IMR-90 (cell line): ENCODE results near the gene CDH13. TPM values are rescaled to one million over a fixed set of nuclear protein-coding genes. Genes with fewer than 3 reads are reported as not detected.

Experiments
- ATAC-seq: fragments of 200-7000 bp; cut with Tn5 transposase; 2 replicates; pipeline ENCODE4 v1.9.1; 2020; ENCODE audit warnings: low read depth, mild to moderate bottlenecking, moderate library complexity
- BruUV-seq: library from RNA; stranded (reverse); fragments of 400-500 nt; replicated peaks from 2 replicates; lab custom pipeline; 2021; lab: Mats Ljungman, UMichigan
- CTCF ChIA-PET: fragments of 300-600 bp; formaldehyde crosslinking; extraction: SDS; loops from one replicate; lab custom pipeline; 2021; ENCODE audit warnings: antibody characterized with exemption; lab: Yijun Ruan, JAX
- POLR2A ChIA-PET: fragments of 300-600 bp; sonication (Branson Sonifier 250); formaldehyde crosslinking; loops from one replicate; lab custom pipeline; 2022; ENCODE audit warnings: antibody characterized with exemption; ENCODE audit not compliant: unreplicated experiment; lab: Charles Lee
- DNase-seq: peaks from one replicate; pipeline ENCODE4 v3.0.0; 2013
- H2AFZ ChIP-seq: replicated peaks from 2 replicates; pipeline ENCODE3; 2013; ENCODE audit warnings: low read length, mild to moderate bottlenecking; ENCODE audit not compliant: poor library complexity
- H2AK5ac ChIP-seq: 2 replicates; pipeline ENCODE4 v1.6.1; 2013; ENCODE audit warnings: low read depth, low read length, inconsistent platforms
- H2AK9ac ChIP-seq: replicated peaks from 2 replicates; pipeline ENCODE3; 2013; ENCODE audit warnings: mild to moderate bottlenecking, low read depth, low read length, moderate library complexity; ENCODE audit not compliant: poor library complexity
- H2BK120ac ChIP-seq: 2 replicates; pipeline ENCODE4 v1.6.1; 2013; ENCODE audit warnings: low read depth, low read length, inconsistent platforms
- H2BK15ac ChIP-seq: 3 replicates; pipeline ENCODE4 v1.6.1; 2013; ENCODE audit warnings: low read depth, low read length, inconsistent platforms
- H2BK20ac ChIP-seq: 2 replicates; pipeline ENCODE4 v1.6.1; 2013; ENCODE audit warnings: low read depth, mild to moderate bottlenecking, inconsistent platforms, low read length, moderate library complexity
- H2BK5ac ChIP-seq: 2 replicates; pipeline ENCODE4 v1.6.1; 2013; ENCODE audit warnings: mild to moderate bottlenecking, low read depth, low read length, inconsistent platforms; ENCODE audit not compliant: poor library complexity, severe bottlenecking
- H3K14ac ChIP-seq: replicated peaks from 2 replicates; pipeline ENCODE4 v1.6.1; 2013; ENCODE audit warnings: low read depth, low read length, inconsistent platforms
- H3K18ac ChIP-seq: 2 replicates; pipeline ENCODE4 v1.6.1; 2013; ENCODE audit warnings: low read depth, low read length, control low read depth
- H3K23ac ChIP-seq: 2 replicates; pipeline ENCODE4 v1.6.1; 2013; ENCODE audit warnings: low read depth, low read length, inconsistent platforms
- H3K27ac ChIP-seq: 2 replicates; pipeline ENCODE4 v1.5.1; 2013; ENCODE audit warnings: mild to moderate bottlenecking, control low read depth, low read length; ENCODE audit not compliant: insufficient read depth
- H3K27me3 ChIP-seq: 2 replicates; pipeline ENCODE4 v1.6.1; 2013; ENCODE audit warnings: low read length; ENCODE audit not compliant: control insufficient read depth, insufficient read depth
- H3K36me3 ChIP-seq: 2 replicates; pipeline ENCODE4 v1.6.1; 2013; ENCODE audit warnings: low read length, mixed read lengths; ENCODE audit not compliant: control insufficient read depth, insufficient read depth
- H3K4ac ChIP-seq: 2 replicates; pipeline ENCODE4 v1.6.1; 2013; ENCODE audit warnings: low read depth, low read length, inconsistent platforms
- H3K4me1 ChIP-seq: 2 replicates; pipeline ENCODE4 v1.6.1; 2013; ENCODE audit warnings: low read length, mixed read lengths; ENCODE audit not compliant: control insufficient read depth, insufficient read depth
- H3K4me2 ChIP-seq: 2 replicates; pipeline ENCODE4 v1.6.1; 2013; ENCODE audit warnings: low read depth, mild to moderate bottlenecking, control low read depth, low read length, moderate library complexity
- H3K4me3 ChIP-seq: 2 replicates; pipeline ENCODE4 v1.5.1; 2013; ENCODE audit warnings: low read depth, mild to moderate bottlenecking, control low read depth, low read length, moderate library complexity; ENCODE audit not compliant: insufficient read depth
- H3K56ac ChIP-seq: 2 replicates; pipeline ENCODE4 v1.6.1; 2013; ENCODE audit warnings: low read length, inconsistent platforms; ENCODE audit not compliant: insufficient read depth; ENCODE audit errors: extremely low read depth
- H3K79me1 ChIP-seq, 2 experiments: 2 replicates each; pipeline ENCODE4 v1.6.1; 2013; ENCODE audit warnings: low read length in 2 of 2, inconsistent platforms in 1 of 2, low read depth in 1 of 2
- H3K9ac ChIP-seq: 2 replicates; pipeline ENCODE4 v1.6.1; 2013; ENCODE audit warnings: low read depth, low read length, control low read depth
- H3K9me1 ChIP-seq: 2 replicates; pipeline ENCODE4 v1.6.1; 2013; ENCODE audit warnings: low read length, inconsistent platforms; ENCODE audit not compliant: insufficient read depth
- H3K9me3 ChIP-seq: 2 replicates; pipeline ENCODE4 v1.6.1; 2013; ENCODE audit warnings: low read length; ENCODE audit not compliant: control insufficient read depth, insufficient read depth
- H4K20me1 ChIP-seq: 2 replicates; pipeline ENCODE4 v1.6.1; 2013; ENCODE audit warnings: low read length, inconsistent platforms; ENCODE audit not compliant: insufficient read depth
- H4K5ac ChIP-seq: 2 replicates; pipeline ENCODE4 v1.6.1; 2013; ENCODE audit warnings: mild to moderate bottlenecking, low read depth, low read length, control low read depth
- H4K8ac ChIP-seq, 2 experiments: 2 replicates each; pipeline ENCODE4 v1.6.1; 2013; ENCODE audit warnings: low read depth in 2 of 2, low read length in 2 of 2, control low read depth in 1 of 2, inconsistent platforms in 1 of 2
- H4K91ac ChIP-seq: 2 replicates; pipeline ENCODE4 v1.6.1; 2013; ENCODE audit warnings: low read depth, low read length, inconsistent platforms; ENCODE audit not compliant: insufficient read depth
- BHLHE40 ChIP-seq: fragments of 150-350 bp; IDR thresholded peaks from 2 replicates; pipeline ENCODE4 v1.6.1; 2016; ENCODE audit warnings: mild to moderate bottlenecking, low read depth, low read length
- CEBPB ChIP-seq: IDR thresholded peaks from 2 replicates; pipeline ENCODE4 v1.6.1; 2012; ENCODE audit warnings: low read depth, low read length, improper control_type of control experiment
- CHD1 ChIP-seq: IDR thresholded peaks from 2 replicates; pipeline ENCODE4 v1.6.1; 2012; ENCODE audit warnings: low read depth, low read length, improper control_type of control experiment
- FOS ChIP-seq: fragments of 150-350 bp; IDR thresholded peaks from 2 replicates; pipeline ENCODE4 v1.6.1; 2016; ENCODE audit warnings: low read depth, low read length
- MAFK ChIP-seq: IDR thresholded peaks from 2 replicates; pipeline ENCODE4 v1.6.1; 2012; ENCODE audit warnings: low read depth, low read length, improper control_type of control experiment
- MAZ ChIP-seq: IDR thresholded peaks from 2 replicates; pipeline ENCODE4 v1.6.1; 2012; ENCODE audit warnings: low read depth, mild to moderate bottlenecking, low read length, improper control_type of control experiment, moderate library complexity, borderline replicate concordance
- MXI1 ChIP-seq: IDR thresholded peaks from 2 replicates; pipeline ENCODE4 v1.6.1; 2012; ENCODE audit warnings: low read depth, mild to moderate bottlenecking, low read length, moderate library complexity, borderline replicate concordance
- NFE2L2 ChIP-seq: fragments of 150-350 bp; IDR thresholded peaks from 2 replicates; pipeline ENCODE4 v1.6.1; 2016; ENCODE audit warnings: low read depth, mild to moderate bottlenecking, low read length
- POLR2A ChIP-seq: IDR thresholded peaks from 2 replicates; pipeline ENCODE4 v1.6.1; 2012; ENCODE audit warnings: mild to moderate bottlenecking, low read depth, low read length
- RAD21 ChIP-seq: IDR thresholded peaks from 2 replicates; pipeline ENCODE4 v1.6.1; 2012; ENCODE audit warnings: low read length, improper control_type of control experiment
- RCOR1 ChIP-seq: IDR thresholded peaks from 2 replicates; pipeline ENCODE4 v1.6.1; 2012; ENCODE audit warnings: mild to moderate bottlenecking, low read length, improper control_type of control experiment; ENCODE audit not compliant: insufficient replicate concordance
- RFX5 ChIP-seq: IDR thresholded peaks from 2 replicates; pipeline ENCODE4 v1.8.0; 2012; ENCODE audit warnings: low read depth, mild to moderate bottlenecking, low read length, moderate library complexity
- SMC3 ChIP-seq: fragments of 150-350 bp; IDR thresholded peaks from 2 replicates; pipeline ENCODE4 v1.6.1; 2016; ENCODE audit warnings: low read depth, mild to moderate bottlenecking, antibody characterized with exemption, low read length, moderate library complexity
- WGBS, 2 experiments: methylation state at CpG; one replicate each; pipeline versions ENCODE4 v1.1.5 to v1.1.7; 2013; ENCODE audit warnings: missing lambda C conversion rate in 2 of 2; ENCODE audit not compliant: insufficient read length in 1 of 2; ENCODE audit errors: extremely low coverage in 2 of 2; 5-methylcytosine and 5-hydroxymethylcytosine counted together
- dilution Hi-C: fragments of 300-500 bp; cut with HindIII; formaldehyde crosslinking; loops from one replicate; pipeline ENCODE4 v1.14.3; 2018; ENCODE audit warnings: low sequenced_read_pairs; ENCODE audit not compliant: unreplicated experiment
- in situ Hi-C: fragments of 300-500 bp; cut with MboI; formaldehyde crosslinking; loops from 3 replicates; pipeline ENCODE4 v1.14.3; 2019; ENCODE audit warnings: low sequenced_read_pairs, inconsistent platforms, mixed read lengths
- intact Hi-C: fragments of 100-400 bp; cut with micrococcal nuclease; formaldehyde crosslinking; loops from 2 replicates; pipeline ENCODE4 v1.10.0; 2022
- polyA plus RNA-seq, 3 experiments: library from polyadenylated mRNA; depleted of rRNA; stranded (reverse); fragments of >200 nt; gene quantifications; 2 replicates each; pipeline ENCODE4 v1.2.3, GENCODE V29; 2012; ENCODE audit warnings: low replicate concordance in 1 of 3
- total RNA-seq: library from RNA; depleted of rRNA; stranded (reverse); fragments of >200 nt; gene quantifications from 2 replicates; pipeline ENCODE4 v1.2.3, GENCODE V29; 2012
- TF ChIP-seq, protein P1 (sequence below): fragments of 150-350 bp; IDR thresholded peaks from 2 replicates; pipeline ENCODE4 v1.6.1; 2017; ENCODE audit warnings: mild to moderate bottlenecking, antibody characterized with exemption, low read length, low read depth
- TF ChIP-seq, protein P2 (sequence below): fragments of 150-350 bp; IDR thresholded peaks from 2 replicates; pipeline ENCODE4 v1.6.1; 2016; ENCODE audit warnings: low read depth, mild to moderate bottlenecking, low read length, moderate library complexity, borderline replicate concordance
- TF ChIP-seq, protein P3 (sequence below): conservative IDR thresholded peaks from 2 replicates; pipeline ENCODE4 v1.5.1; 2012; ENCODE audit warnings: mild to moderate bottlenecking, low read depth, low read length, improper control_type of control experiment

CDH13 gene
- total and polyA plus RNA-seq, 2 of the 4 experiments (the other 2 are of a cell fraction), result 61.6 to 74.7 TPM

DNA sequence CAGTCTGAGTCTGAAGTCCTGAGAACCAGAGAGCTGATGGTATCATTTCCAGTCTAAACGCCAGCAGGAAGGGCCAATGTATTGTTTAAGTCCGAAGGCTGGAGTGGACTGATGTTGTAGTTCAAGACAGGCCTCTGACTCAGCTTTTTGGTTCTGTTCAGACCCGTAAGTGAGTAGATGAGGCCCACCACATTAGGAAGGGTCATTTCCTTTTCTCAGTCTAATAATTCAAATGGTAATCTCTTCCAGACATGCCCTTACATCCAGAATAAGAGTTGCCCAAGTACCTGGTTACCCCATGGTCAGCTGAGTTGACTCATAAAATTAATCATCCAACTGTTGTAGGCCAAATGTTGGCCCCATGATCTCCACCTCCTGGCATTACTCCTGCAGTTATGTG, 738.4 kb downstream of the CDH13 start:
- H3K9me3 ChIP-seq, result no peaks in the 10 kb centered on the region
- no peak overlapping the region for H2BK15ac ChIP-seq
- H3K27me3 ChIP-seq, result no peaks in the 10 kb centered on the region
- BruUV-seq, result no TSS peak
- WGBS, 2 experiments, result no CpG with 5 or more reads among the region's 3 CpGs
- no peak overlapping the region for H4K8ac ChIP-seq
- peaks cover 0 to 5% of the 10 kb centered on the region in 2 experiments; a peak in 2 of 4 replicates for H3K79me1 ChIP-seq
- in situ Hi-C loops, result no loop called here
- no peak overlapping the region for H2AK9ac ChIP-seq
- ChIA-PET POLR2A (no interaction called here), CTCF (interaction anchor here (1.3 kb wide), 1 partner anchor 9 kb away, joined by 5 read pairs; no protein-coding TSS in a partner anchor)
- H3K4me3 ChIP-seq, result no peak overlapping the region
- H2BK5ac ChIP-seq, result no peak overlapping the region
- H3K56ac ChIP-seq, result no peak overlapping the region
- H2BK120ac ChIP-seq, result no peak overlapping the region
- H3K18ac ChIP-seq, result no peak overlapping the region
- H2AK5ac ChIP-seq, result no peak overlapping the region
- H3K4me2 ChIP-seq, result no peak overlapping the region
- no peak overlapping the region for H3K9ac ChIP-seq
- peak; percentile 7 for DNase-seq
- H2BK20ac ChIP-seq, result no peak overlapping the region
- dilution Hi-C loops, result no loop called here
- H3K4ac ChIP-seq, result no peak overlapping the region
- no peak overlapping the region for H4K5ac ChIP-seq
- no peak overlapping the region for H4K91ac ChIP-seq
- ATAC-seq, result no peak
- intact Hi-C loops, result no loop called here
- H2AFZ ChIP-seq, result no peak overlapping the region
- no peaks in the 10 kb centered on the region for H3K9me1 ChIP-seq
- H3K4me1 ChIP-seq, result no peaks in the 10 kb centered on the region
- no peak overlapping the region for H3K23ac ChIP-seq
- no peaks in the 10 kb centered on the region for H3K36me3 ChIP-seq
- TF ChIP-seq FOS (no peak), MAZ (no peak), BHLHE40 (no peak), RCOR1 (no peak), CHD1 (no peak), POLR2A (no peak), CEBPB (no peak), NFE2L2 (no peak), MXI1 (no peak), SMC3 (no peak), MAFK (no peak), RFX5 (no peak), RAD21 (no peak)
- TF ChIP-seq, protein P1, sequence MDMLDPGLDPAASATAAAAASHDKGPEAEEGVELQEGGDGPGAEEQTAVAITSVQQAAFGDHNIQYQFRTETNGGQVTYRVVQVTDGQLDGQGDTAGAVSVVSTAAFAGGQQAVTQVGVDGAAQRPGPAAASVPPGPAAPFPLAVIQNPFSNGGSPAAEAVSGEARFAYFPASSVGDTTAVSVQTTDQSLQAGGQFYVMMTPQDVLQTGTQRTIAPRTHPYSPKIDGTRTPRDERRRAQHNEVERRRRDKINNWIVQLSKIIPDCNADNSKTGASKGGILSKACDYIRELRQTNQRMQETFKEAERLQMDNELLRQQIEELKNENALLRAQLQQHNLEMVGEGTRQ, result no peak
- TF ChIP-seq, protein P2, sequence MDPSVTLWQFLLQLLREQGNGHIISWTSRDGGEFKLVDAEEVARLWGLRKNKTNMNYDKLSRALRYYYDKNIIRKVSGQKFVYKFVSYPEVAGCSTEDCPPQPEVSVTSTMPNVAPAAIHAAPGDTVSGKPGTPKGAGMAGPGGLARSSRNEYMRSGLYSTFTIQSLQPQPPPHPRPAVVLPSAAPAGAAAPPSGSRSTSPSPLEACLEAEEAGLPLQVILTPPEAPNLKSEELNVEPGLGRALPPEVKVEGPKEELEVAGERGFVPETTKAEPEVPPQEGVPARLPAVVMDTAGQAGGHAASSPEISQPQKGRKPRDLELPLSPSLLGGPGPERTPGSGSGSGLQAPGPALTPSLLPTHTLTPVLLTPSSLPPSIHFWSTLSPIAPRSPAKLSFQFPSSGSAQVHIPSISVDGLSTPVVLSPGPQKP, result no peak
- TF ChIP-seq, protein P3, sequence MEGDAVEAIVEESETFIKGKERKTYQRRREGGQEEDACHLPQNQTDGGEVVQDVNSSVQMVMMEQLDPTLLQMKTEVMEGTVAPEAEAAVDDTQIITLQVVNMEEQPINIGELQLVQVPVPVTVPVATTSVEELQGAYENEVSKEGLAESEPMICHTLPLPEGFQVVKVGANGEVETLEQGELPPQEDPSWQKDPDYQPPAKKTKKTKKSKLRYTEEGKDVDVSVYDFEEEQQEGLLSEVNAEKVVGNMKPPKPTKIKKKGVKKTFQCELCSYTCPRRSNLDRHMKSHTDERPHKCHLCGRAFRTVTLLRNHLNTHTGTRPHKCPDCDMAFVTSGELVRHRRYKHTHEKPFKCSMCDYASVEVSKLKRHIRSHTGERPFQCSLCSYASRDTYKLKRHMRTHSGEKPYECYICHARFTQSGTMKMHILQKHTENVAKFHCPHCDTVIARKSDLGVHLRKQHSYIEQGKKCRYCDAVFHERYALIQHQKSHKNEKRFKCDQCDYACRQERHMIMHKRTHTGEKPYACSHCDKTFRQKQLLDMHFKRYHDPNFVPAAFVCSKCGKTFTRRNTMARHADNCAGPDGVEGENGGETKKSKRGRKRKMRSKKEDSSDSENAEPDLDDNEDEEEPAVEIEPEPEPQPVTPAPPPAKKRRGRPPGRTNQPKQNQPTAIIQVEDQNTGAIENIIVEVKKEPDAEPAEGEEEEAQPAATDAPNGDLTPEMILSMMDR, result no peak
- H3K14ac ChIP-seq, result no peak overlapping the region
- H4K20me1 ChIP-seq, result no peaks in the 10 kb centered on the region
- no peak overlapping the region for H3K27ac ChIP-seq
